GM12874 (cell line): ENCODE measurements around the gene LEPR.

Source experiments
- TF ChIP-seq, protein P1 (sequence below): IDR thresholded peaks from 2 replicates; pipeline ENCODE4 v1.5.1; 2011; ENCODE audit warnings: low read depth, mild to moderate bottlenecking, control low read depth, low read length, moderate library complexity; ENCODE audit not compliant: insufficient read depth

Gene LEPR, protein sequence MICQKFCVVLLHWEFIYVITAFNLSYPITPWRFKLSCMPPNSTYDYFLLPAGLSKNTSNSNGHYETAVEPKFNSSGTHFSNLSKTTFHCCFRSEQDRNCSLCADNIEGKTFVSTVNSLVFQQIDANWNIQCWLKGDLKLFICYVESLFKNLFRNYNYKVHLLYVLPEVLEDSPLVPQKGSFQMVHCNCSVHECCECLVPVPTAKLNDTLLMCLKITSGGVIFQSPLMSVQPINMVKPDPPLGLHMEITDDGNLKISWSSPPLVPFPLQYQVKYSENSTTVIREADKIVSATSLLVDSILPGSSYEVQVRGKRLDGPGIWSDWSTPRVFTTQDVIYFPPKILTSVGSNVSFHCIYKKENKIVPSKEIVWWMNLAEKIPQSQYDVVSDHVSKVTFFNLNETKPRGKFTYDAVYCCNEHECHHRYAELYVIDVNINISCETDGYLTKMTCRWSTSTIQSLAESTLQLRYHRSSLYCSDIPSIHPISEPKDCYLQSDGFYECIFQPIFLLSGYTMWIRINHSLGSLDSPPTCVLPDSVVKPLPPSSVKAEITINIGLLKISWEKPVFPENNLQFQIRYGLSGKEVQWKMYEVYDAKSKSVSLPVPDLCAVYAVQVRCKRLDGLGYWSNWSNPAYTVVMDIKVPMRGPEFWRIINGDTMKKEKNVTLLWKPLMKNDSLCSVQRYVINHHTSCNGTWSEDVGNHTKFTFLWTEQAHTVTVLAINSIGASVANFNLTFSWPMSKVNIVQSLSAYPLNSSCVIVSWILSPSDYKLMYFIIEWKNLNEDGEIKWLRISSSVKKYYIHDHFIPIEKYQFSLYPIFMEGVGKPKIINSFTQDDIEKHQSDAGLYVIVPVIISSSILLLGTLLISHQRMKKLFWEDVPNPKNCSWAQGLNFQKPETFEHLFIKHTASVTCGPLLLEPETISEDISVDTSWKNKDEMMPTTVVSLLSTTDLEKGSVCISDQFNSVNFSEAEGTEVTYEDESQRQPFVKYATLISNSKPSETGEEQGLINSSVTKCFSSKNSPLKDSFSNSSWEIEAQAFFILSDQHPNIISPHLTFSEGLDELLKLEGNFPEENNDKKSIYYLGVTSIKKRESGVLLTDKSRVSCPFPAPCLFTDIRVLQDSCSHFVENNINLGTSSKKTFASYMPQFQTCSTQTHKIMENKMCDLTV

DNA sequence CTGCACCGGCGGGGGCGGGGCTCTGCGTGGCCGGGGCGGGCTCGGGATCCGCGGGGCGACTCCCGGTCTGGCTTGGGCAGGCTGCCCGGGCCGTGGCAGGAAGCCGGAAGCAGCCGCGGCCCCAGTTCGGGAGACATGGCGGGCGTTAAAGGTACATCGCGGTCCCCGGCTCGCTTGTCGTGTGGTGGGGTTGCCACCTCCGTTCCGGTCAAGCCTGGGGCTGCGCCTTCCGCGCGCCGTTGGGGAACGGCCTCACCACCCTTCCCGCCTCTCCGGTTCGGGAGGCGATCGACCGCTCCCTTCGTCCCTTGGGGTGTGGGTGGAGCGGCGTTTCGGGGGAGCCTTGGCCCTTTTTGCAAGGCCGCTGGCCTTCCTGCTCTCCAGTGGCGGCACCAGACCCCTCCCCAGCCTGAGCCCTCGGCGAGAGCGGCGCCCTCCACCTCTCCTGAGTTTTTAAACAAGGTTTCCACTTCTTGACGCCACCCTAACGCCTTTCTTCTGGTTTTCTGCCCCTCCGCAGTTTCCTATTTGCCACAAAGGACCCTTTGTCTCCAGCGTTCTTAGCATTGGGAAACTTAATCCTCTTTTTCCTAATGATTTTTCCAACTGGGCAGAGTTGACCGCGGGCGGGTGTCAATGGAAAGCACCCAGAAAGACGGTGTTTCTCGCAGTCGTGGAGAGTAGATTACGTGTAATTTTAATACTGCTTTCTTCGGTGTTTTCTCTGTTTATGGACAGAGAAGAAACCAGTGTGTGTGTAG is at the start of gene LEPR, which contains the start of gene LEPROT:
TSS of gene LEPR (plus strand) at position 79 of the 761 bp plus-strand sequence. CDS start 144,898 bp downstream, outside the sequence.
TSS of gene LEPROT (plus strand) at position 79 of the 761 bp plus-strand sequence. CDS start at position 136, 57 bp downstream.
- TF ChIP-seq, protein P1, sequence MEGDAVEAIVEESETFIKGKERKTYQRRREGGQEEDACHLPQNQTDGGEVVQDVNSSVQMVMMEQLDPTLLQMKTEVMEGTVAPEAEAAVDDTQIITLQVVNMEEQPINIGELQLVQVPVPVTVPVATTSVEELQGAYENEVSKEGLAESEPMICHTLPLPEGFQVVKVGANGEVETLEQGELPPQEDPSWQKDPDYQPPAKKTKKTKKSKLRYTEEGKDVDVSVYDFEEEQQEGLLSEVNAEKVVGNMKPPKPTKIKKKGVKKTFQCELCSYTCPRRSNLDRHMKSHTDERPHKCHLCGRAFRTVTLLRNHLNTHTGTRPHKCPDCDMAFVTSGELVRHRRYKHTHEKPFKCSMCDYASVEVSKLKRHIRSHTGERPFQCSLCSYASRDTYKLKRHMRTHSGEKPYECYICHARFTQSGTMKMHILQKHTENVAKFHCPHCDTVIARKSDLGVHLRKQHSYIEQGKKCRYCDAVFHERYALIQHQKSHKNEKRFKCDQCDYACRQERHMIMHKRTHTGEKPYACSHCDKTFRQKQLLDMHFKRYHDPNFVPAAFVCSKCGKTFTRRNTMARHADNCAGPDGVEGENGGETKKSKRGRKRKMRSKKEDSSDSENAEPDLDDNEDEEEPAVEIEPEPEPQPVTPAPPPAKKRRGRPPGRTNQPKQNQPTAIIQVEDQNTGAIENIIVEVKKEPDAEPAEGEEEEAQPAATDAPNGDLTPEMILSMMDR: no peak

DNA sequence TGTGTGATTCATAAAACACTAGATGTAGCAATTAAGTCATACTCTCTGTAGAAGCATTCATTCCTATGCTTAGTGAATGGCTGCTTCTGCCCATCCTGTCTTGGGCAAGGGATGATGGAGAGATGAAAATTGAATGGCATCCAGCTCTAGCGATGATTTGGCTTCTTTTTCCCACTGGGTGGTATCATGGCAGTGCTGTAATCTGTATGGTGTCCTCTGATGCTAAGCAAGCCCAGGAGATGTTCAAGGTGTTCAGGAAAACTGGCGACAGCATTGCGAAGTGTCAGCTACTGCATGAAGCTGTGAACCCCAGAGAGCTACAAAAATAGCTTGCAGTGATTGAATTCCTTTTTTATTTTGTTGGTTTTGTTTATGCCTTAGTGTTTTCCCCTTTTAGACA is 48.9 kb upstream of the LEPR start:
- TF ChIP-seq, protein P1: no peak

DNA sequence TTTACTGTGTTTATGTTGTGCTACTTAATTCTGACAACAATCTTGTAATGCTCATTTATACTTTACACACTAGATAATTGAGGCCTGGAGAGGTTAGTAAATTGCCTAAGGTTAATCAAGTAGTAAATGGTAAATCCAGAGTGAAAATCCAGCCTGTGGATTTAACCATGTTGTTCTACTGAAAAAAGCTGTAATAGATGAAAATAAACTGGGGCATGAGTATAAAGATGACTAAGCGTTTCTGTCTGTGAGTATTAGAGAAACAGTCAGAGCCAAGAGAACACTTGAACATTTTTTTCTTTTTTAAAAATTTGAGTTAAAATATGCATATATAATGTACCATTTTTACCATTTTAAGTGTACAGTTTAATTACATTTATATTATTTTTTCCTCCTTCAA is 47.9 kb upstream of the LEPR start:
- TF ChIP-seq, protein P1: no peak

DNA sequence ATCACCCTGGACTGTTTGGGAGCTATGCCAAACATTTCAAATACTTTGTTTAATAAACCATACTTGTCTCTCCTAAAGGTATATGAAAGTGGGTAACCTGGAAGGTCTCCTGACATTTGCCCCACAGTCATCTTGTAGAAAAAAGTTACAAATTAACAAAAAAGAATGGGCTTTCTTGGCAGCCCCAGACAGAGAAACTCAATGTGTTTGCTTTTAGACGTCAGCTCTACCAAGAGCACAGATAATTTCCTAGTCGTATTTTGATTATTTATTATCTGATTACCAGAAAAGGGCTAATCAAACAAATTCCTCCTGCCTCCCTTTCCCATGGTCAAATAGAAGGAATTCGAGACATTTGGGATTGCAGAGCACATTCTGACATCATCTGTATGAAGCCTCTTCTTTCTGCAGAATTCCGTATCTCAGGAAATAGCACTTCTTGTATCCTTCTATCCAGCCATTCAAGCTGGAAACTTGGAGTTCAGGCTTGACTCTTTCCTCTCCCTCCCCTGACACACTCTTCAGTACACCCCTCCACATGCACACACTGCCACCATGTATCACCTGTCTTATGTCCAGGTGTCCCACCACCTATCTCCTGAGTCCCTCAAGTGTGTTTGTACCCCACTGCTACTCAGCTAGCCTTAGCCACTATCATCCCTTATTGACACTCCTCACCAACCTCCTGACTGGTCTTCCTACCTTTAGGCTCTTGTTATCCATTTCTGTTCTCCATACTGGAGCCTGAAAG is 42.8 kb upstream of the LEPR start:
- TF ChIP-seq, protein P1: no peak

DNA sequence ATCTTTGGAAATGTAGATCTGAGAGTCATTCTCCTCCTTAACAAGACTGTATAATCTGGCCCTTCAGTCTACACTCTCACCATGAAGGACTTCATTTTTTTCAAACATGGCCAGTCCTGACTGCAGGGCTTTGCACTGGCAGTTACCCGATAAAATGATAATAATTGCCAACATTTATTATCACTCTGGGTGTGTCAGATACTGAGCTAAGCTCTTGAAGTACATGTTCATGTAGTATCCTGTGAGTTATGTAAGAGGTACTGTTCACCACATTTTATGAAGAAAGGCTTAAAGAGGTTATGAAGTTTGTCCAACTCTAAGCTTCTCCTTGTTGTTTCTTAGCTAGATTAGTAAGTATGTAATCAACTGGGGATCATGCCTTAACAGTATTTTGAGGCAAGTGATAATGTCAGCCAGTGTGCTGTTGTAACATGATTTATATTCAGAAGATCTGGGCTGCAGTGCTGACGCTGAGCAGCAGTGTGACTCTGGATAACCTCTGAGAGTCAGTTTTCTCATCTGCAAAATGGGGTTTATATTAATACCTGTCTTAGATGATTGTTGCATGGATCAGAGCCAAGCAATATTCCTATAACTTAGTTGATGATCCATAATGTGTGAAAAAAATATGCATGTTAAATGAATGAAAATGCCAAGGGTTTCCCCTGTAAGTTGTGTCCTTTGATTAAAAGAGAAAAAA is 42.1 kb upstream of the LEPR start:
- TF ChIP-seq, protein P1: no peak

DNA sequence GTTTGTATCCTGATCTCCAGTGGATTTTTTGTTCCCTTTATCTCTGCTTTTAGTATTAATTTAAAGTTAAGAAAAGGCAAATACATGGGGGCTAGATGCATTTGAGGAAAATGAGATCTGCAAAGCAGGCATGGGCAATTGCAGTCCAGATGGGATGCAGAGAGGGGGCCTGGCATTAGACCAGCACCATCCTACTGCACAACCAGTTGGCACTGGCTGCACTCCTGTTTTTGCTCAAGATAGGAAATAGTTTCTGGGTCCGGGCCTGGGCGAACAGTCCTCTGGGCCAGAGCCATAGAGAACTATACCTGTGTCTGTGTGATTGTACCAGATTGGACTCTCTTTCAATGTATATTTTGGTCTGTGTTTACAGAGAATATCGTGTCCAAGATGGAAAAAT is 34.0 kb upstream of the LEPR start:
- TF ChIP-seq, protein P1: no peak
